ENCODE data around the gene GTF3C1.

GTF3C1 gene

DNA sequence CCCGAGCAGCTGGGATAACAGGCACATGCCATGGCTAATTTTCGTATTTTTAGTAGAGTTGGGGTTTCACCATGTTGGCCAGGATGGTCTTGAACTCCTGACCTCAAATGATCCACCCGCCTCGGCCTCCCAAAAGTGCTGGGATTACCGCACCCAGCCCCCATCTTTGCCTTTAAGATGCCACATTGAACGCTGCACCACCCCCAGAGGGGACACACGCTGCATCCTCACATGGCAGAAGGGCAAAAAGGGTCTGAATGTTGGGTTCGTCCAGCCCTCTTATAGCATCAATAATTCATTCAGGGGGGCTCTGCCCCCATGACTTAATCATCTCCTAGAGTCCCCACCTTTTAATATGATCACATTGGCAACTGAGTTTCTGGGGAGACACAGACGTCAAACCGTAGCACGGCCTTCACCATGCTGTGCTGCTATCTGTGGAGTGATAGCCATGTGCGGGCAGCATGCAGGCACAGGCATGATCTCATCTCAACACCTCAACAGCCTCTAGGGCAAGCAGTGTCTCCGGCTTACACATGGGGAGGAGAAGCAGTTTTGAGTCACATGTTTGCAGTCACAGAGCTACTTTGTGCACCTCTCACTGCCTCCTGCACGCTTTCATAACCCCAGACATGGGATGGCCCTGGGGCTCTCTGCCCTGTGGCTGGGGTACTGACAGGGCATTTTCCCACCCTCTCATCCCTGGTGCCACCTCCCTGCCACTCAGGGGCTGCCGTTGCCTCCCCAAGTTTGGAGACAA, 117.8 kb downstream of the GTF3C1 start:
- ChIA-PET POLR2A (interaction anchor here (1.1 to 1.8 kb wide), 4 partner anchors 24 to 57 kb away, joined by 3 to 4 read pairs (median 3); no protein-coding TSS in a partner anchor), CTCF (interaction anchor here (1.0 to 1.5 kb wide), 7 partner anchors 11 to 222 kb away, joined by 3 to 5 read pairs (median 3); no protein-coding TSS in a partner anchor)
- TF ChIP-seq CTCF (IDR thresholded peaks at IDR 0.05; ENCODE audit: control extremely low read depth, extremely low read depth, low read depth, missing control alignments): no peak
- peak; percentile 45 for DNase-seq (ENCODE audit: extremely low spot score)

GRCh38 chr16:27430923-27431484, 118.7 kb downstream of the GTF3C1 start:
- no peak for DNase-seq (ENCODE audit: extremely low spot score)
- ChIA-PET CTCF (interaction anchor here (1.0 to 1.5 kb wide), 9 partner anchors 12 to 222 kb away, joined by 3 to 5 read pairs (median 3); no protein-coding TSS in a partner anchor), POLR2A (interaction anchor here (0.6 to 1.4 kb wide), 7 partner anchors 19 to 56 kb away, joined by 3 to 6 read pairs (median 3); no protein-coding TSS in a partner anchor)
- no peak for TF ChIP-seq CTCF (IDR thresholded peaks at IDR 0.05; ENCODE audit: control extremely low read depth, extremely low read depth, low read depth, missing control alignments)

DNA sequence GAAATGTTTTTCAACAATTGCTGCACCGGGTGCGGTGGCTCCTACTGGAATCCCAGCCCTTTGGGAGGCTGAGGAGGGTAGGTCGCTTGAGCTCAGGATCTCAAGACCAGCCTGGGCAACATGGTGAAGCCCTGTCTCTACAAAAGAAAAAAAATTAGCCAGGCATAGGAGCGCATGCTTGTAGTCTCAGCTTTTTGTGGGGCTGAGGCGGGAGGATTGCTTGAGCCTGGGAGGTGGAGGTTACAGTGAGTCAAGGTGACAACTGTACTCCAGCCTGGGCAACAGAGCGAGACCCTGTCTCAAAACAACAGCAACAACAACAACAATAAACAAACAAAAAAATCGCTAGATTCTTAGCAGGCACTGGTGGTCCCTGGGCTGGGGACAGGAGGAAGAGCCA, 119.2 kb downstream of the GTF3C1 start:
- ChIA-PET CTCF (interaction anchor here (1.0 to 1.3 kb wide), 8 partner anchors 13 to 221 kb away, joined by 3 to 5 read pairs (median 3); no protein-coding TSS in a partner anchor), POLR2A (interaction anchor here (0.6 to 1.4 kb wide), 6 partner anchors 19 to 55 kb away, joined by 3 to 6 read pairs (median 3); no protein-coding TSS in a partner anchor)
- no peak for DNase-seq (ENCODE audit: extremely low spot score)
- no peak for TF ChIP-seq CTCF (IDR thresholded peaks at IDR 0.05; ENCODE audit: control extremely low read depth, extremely low read depth, low read depth, missing control alignments)

- POLR2A ChIA-PET: no interaction called here
- CTCF ChIA-PET: interaction anchor here (1.0 to 1.1 kb wide), 3 partner anchors 26 to 62 kb away, joined by 3 read pairs; no protein-coding TSS in a partner anchor
Observed at GRCh38 chr16:27429981-27430441, 119.7 kb downstream of the GTF3C1 start.

GRCh38 chr16:27429330-27429871, 120.3 kb downstream of the GTF3C1 start:
- ChIA-PET CTCF (no interaction called here), POLR2A (interaction anchor here (4.6 kb wide), 1 partner anchor 23 kb away, joined by 32 read pairs; no protein-coding TSS in a partner anchor)
- no peak for DNase-seq (ENCODE audit: extremely low spot score)
- TF ChIP-seq CTCF (IDR thresholded peaks at IDR 0.05; ENCODE audit: control extremely low read depth, extremely low read depth, low read depth, missing control alignments): no peak

More at GRCh38 chr16:27429981-27430441, 119.7 kb downstream of the GTF3C1 start:
- DNase-seq (ENCODE audit: extremely low spot score): no peak
- no peak for TF ChIP-seq CTCF (IDR thresholded peaks at IDR 0.05; ENCODE audit: control extremely low read depth, extremely low read depth, low read depth, missing control alignments)
